ENCODE results near the gene TAF3.
A peak's percentile ranks its signal among the peaks of the same experiment; 100 is the strongest.

The TAF3 gene

DNA sequence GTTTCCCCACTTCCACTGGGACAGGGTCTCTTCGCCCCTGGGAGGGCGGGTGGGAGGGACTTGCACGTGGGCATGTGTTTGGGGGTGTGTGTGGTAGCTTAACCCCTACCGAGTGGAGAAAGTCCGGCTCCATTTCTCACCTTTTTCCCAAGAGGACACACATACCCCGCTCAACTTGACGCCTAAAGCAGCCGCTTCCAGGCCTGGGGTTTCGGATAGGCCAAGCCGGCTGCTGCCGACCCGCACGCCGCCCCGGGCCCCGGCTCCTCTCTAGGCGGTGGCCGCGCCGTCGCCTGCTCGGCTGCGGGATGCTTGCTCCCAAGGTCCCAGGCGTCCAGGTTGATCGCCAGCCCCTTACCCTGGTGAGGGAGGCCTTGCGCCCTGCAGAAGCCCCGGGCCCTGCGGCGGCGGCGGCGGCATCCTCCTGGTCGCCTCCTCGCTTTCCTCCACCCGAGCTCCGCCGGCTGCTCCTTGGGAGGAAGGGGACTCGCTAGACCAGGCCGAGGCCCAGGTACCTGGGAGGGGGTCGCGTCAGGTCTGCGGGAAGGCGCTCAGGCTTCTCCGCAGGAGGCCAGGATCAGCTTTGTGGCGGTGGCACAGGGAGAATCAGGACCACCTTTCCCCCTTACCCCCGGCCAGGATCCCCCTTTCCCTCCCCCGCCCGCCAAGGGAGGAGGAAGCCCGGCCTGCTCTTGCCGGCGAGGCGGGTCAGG is 233.0 kb downstream of the TAF3 start:
- DNase-seq: no peak

DNA sequence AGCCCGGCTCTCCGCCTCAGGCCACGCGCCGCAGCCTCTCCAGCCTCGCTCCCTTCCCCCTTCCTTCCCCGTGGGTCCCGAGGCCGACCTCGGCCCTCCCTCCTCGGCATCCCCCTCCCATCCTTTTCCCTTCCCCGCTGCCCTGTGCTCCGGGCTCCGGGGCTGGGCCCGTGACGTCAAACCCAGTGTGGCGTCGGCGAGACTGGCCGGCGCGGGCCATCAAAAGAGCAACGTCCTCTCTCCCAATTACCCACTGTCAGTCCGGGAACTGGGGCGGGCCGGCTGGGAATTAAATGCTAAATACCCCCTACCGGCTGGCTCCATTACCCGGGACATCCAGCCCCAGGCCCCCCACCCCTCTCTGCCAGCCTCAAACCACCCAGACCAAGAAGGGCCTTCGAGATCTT is 233.5 kb downstream of the TAF3 start:
- no peak for DNase-seq

DNA sequence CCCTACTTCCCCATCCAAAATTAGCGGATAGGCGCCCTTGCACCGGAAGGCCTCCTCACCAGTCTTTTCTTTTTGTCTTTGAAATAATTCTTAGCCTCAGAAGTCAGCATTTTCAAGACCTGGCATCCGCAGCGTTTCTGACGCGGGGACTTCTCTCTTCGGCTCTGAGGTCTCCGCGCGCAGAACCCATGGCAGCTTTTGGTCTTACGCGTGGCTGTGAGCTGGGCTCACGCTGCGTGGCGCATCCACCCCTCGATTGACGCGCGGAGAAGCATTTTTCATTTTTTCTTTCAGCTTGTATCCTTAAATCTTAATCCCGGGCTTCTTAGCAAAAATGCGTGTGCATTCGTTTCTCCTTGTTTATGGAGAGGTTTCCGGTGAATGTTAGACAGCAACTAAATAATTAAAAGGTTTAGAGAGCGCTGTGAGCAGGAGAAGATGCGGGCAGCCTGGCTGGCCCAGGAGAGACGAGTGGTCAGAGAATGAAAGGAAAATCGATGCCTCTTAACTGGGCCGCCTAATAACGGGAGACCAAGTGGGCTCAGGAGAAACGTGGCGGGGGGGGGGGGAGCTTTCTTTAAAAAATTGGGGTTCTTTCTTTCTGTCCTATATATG is 234.1 kb downstream of the TAF3 start:
- no peak for DNase-seq

DNA sequence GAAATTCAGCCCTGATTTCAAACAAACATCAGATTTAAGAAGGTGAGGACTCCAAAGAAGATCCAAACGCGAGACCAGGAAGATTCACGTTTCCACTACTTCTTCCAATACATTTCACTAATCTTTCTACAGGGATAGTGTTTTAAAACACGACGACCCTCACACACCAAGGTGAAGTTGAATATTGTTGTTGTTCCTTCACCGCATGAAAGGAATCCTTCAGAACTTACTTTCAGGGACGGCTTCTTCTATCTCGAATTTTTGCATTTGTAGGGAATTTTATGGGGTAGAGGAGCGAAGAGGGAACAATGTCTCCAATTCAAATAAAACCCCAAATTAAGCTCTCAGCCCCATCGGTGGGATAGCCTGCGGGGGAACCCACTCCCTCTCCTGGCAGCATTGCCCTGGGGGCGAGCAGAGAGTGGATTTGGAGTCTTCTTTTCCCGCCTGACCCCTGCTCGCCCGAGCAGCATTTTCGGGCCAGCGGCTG is 234.7 kb downstream of the TAF3 start:
- DNase-seq: no peak

DNA sequence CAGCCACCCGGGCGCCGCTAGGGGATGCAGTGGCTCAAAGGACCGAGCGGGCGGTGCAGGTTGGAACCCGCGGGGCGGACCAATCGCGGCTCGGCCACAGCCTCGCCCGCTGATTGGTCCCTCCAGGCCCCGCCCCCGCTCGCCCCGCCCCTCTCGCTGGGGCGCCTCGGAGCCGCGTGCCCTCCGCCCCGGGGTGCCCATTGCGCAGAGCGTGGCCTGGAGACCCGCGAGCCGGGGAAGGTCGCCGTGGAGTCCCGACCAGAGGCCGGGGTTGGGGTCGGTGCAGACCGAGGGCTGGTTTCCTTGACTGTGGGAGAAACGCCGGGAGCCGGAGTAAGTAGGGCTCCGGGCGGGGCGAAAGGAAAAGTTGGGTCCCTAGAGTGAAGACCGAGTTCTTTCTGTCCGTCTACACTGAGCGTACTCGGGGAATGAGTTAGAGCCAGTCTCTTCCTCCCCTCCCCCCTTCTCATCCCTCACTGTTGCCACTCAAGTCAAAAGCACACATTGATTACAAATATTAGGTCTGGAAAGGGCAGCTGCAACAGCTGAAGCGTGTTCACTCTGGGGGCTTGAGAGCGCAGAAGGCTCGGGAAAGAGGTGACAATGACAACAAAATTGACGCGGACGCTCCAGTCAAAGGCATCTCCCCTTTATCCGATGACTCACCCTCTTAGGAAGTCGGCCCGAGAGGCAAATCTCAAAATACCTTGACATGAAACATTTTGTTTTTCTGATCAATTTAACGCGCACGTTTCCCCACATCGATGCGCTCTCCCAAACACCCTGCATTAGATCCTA is 235.3 kb downstream of the TAF3 start:
- DNase-seq: peak; percentile 15

DNA sequence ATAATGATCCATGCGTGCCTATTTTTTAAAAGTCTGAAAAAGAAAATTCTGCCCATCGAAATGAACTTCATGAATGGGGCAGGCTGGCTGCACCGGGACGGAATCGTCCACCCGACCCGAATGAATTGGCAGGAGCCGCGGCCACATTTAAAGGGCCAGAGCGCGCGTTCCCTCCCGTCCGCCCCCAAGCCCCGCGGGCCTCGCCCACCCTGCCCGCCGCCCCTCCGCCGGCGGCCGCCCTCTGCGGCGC is 235.9 kb downstream of the TAF3 start:
- no peak for DNase-seq

DNA sequence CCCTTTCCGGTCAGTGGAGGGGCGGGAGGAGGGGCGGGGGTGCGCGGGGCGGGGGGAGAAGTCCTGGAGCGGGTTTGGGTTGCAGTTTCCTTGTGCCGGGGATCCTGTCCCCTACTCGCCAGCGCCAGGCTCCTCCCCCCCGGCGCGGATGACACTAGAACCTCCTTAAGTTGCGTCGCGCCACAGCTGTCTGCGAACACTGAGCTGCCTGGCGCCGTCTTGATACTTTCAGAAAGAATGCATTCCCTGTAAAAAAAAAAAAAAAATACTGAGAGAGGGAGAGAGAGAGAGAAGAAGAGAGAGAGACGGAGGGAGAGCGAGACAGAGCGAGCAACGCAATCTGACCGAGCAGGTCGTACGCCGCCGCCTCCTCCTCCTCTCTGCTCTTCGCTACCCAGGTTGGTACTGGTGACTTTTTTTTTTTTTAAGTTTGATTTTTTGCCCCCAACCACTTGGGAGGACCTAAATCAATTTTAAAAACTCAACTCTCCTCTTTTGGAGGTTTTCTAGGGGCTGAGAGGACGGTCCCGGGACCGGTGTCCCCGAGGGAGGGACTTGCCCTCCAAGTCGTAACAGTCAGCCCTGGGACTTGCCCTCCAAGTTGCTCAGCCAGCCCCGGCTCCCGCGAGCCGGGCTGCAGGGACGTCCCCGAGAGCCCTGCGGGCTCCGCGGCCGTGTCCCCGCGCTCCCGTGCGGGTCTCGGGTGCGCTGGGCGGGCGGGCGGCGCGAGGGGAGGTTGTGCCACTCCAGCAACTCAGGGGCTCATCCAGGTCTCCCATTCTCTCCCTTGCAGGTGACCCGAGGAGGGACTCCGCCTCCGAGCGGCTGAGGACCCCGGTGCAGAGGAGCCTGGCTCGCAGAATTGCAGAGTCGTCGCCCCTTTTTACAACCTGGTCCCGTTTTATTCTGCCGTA is 236.4 kb downstream of the TAF3 start, which contains the start of gene GATA3:
GATA3 (plus strand) TSS at position 195 of the 914 bp plus-strand sequence. CDS start 968 bp downstream, outside the sequence.
- no peak for DNase-seq

DNA sequence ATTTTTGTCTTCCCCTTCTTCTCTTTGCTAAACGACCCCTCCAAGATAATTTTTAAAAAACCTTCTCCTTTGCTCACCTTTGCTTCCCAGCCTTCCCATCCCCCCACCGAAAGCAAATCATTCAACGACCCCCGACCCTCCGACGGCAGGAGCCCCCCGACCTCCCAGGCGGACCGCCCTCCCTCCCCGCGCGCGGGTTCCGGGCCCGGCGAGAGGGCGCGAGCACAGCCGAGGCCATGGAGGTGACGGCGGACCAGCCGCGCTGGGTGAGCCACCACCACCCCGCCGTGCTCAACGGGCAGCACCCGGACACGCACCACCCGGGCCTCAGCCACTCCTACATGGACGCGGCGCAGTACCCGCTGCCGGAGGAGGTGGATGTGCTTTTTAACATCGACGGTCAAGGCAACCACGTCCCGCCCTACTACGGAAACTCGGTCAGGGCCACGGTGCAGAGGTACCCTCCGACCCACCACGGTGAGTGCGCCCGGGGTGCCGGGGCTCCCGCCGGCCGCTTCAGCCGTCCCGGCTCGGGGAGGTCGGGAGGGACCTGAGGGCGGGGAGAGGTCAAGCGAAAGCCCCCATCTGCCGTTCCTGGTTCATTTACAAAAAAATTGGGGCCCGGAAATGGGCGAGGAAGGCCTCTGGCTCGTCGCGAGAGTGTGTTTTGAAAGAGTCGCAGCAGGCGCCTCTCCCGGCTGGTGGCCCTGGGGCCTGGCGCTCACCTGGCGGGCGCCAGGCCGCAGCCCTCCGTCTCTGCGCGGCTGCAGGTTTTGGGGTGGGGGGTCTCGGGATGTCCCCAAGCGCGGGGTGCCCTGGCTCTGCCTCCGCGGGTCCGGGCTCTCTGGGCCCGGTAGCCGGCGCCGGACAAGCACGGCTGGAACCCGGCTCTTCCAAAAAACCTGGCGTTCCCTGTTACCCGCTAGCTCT is 237.4 kb downstream of the TAF3 start:
- DNase-seq: no peak

DNA sequence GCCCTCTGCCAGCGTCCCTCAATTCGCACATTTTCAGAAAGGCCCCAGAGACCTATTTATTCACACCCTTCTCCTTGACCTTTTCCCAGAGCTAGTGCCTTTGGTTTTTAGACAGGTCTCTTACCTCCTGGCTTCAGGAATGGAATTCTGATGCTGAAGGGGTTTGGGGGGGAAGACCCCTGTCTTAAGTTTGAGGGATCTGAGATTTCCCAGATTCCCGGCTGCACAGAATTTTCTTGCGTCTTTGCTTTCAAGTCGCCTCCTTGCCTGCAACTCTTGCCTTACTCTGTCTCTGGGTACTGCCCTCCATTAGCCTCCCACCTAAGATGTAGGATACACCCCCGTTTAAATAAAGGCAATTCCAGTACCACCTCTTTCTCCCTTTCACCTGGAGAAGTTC is 238.1 kb downstream of the TAF3 start:
- no peak for DNase-seq

DNA sequence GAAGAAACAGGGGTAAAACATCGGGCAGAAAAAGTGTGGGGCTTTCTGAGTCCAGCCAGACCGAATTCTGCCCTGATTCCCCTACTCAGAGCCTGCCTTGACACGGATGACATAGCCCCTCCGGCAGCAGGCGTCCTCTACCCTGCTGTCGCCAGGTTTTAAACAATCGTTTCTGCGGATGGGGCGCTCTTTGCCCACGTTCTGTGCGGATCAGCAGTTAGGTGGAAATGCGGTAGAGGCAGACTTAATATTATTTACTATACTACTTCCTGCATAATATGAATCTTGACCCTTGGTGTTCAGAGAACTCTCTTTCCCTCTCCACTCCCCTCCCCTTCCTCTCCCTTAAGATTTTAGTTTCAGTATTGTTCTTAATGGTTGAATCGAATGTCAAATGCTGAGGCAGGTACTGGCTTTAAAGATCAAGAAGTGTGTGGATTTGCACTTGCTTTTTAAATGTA is 238.6 kb downstream of the TAF3 start:
- DNase-seq: no peak

DNA sequence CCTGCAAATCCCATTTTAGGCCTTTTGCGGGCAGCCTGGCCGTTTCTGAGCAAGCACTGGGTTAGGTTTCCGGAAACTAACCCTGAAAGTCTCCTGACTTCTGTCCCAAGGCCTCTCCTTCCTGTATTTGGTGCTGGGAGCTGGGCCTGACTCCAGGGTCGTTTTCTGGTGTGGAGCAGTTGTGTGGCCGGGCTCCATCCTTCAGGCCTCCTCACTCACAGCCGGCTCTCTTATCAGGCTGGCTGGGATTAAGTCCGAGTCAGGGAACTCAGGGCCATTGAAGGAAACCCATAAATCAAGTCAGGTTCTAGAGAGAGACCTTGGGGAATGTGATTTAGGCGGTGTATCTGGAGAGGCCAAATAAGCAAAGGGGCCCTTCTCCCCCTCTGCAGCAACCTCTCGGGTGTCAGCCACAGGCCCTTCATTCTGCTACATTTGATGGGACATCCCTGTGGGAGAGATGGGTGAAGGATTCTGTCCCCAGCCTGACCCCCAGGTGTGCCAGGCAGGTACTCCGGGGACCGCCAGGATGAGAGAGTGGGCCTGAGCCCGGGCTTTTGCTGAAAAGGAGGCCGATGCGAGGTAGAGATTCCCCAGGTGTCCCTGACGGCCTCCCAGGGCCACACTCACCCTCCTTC is 239.4 kb downstream of the TAF3 start:
- DNase-seq: no peak

DNA sequence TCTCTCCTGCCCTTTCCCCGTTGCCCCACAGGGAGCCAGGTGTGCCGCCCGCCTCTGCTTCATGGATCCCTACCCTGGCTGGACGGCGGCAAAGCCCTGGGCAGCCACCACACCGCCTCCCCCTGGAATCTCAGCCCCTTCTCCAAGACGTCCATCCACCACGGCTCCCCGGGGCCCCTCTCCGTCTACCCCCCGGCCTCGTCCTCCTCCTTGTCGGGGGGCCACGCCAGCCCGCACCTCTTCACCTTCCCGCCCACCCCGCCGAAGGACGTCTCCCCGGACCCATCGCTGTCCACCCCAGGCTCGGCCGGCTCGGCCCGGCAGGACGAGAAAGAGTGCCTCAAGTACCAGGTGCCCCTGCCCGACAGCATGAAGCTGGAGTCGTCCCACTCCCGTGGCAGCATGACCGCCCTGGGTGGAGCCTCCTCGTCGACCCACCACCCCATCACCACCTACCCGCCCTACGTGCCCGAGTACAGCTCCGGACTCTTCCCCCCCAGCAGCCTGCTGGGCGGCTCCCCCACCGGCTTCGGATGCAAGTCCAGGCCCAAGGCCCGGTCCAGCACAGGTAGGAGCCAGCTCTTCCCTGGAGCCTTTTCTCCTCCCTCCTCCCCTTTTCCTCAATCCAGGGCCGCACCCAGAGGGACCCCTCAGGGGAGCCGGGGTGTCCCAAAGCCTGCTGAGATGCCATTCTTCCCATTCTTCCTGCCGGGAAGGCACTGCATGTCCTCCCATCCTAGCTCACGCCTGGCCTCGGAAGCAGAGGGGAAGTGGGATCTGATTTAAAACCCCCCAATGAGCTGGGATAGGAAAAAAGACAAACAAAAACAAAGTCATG is 240.2 kb downstream of the TAF3 start:
- DNase-seq: no peak

DNA sequence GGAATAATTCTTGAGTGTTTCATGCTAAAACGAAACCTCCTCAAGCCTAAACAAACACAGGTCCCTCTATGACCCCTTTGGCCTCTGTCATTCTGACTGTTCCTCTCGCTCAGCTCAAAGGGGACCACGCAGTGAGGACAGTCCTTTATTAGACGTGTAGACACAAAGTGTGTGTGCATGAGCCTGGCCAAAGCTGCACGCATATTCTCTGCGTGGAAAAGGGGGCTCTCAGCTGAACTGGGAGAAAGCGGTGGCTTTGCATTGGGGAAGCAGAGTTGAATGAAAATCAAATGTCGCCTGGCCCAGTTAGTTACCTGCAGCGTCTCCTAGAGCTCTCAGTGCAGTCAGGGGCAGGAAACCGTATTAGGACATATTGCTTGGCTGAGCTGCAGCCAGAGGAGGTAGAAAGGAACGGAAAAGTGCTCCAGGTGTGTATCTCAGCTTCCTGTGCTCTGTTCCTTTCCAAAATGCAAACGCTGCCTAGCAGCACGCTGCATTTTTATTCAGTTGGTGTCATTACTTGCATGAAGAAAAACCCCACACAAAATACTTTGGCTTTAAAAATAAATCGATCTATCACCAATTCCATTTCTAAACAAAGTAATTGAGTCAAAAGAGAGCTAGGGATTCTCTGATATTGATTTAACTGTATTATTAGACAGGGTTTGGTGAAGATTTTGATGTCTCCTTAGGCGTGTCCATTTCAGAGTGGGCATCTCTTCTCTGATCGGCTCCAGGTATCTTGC is 241.1 kb downstream of the TAF3 start:
- DNase-seq: no peak

DNA sequence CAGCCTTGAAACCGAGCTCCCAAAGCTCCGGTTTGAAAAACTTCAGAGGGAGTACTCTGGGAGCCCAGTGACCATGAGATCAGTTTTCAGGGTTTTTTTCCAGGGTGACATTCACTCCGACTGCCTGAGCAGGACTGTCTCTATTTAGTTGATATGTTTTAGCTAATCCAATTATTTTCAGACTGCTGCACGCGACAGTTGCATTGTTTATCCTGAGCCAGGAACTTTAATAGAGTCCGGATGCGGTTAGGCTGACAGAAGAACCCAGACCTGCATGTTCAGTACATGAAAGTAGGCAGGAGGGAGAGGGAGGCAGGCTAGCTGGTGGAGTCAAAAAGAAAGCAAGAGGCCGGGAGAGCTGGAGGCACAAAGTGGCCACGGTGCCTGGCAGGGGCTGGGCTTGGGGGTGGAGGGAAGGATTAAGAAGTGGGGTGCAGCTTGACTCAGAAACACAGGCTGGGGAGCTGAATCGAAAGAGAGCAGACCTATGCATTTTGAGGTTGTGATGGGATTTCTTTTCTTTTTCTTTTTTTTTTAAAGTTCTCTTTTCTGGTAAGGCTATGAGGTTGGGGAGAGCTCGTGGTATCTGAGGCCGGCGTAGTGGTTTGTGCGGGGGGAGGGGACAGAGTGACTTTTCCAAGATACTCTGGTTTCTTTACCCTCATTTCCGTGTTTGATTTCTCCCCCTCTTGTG is 241.9 kb downstream of the TAF3 start:
- DNase-seq: no peak

DNA sequence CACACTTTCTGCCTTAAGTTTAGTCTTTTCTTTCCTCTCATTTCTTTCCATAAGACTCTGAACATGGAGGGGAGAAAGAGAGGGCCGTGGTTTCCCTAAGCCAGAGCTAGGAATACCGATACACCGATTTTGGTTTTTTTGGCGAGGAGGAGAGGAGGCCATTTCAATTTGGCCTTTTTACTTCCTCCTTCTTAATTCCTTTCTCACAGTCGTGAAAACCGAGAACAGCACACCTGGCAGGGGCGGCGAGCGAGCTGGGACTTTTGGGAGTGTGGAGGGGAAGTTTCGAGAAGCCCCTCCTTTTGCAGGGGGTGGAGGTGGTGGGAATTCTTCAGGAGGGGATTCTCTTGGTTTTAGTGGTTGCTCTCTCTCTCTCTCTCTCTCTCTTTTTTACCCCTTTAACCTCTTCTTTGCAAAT is 242.4 kb downstream of the TAF3 start:
- DNase-seq: no peak

DNA sequence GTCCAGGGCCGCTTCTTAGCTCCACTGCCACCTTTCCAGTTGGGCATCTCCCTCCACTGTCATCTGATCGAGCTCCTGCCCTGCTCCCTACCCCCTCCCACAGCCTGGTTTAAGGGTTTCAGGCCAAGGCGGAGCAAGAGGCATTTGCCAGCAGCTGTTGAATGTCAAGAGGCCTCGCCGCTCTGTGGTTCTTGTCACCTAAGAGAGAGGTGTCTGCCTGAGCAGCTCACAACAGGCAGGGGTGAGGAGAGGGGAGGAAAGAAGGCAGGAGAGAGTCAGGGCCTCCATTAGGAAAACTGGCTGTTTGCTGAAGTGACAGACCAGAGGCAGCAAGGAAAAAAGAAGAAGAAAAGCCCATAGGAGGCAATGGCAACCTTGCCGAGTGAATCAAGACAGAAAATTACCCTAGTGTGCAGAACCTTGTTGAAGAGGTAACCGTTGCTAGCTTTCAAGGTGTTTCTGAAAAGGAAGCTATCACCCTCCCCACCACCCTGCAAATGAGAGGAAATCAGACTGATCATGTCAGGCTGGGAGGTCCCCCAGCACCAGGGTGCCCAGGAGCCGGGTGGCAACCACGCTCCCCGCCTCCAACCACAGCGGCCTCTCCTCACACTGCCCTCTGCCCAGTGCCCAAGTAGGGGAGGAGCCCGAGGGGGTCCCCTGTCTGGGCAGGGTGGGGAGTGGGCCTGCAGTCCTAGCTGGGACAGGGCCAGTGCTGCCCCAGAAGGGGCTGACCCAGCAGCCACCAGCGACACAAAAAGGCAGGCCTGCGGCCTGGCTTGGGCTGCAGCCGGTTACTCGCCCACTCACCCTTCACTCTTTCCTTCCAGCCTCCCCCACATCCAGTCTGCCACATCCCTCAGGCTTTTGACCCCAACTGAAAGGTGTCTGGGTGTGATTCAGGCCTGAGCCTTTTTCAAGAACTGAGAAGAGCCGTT is 243.2 kb downstream of the TAF3 start:
- DNase-seq: no peak

DNA sequence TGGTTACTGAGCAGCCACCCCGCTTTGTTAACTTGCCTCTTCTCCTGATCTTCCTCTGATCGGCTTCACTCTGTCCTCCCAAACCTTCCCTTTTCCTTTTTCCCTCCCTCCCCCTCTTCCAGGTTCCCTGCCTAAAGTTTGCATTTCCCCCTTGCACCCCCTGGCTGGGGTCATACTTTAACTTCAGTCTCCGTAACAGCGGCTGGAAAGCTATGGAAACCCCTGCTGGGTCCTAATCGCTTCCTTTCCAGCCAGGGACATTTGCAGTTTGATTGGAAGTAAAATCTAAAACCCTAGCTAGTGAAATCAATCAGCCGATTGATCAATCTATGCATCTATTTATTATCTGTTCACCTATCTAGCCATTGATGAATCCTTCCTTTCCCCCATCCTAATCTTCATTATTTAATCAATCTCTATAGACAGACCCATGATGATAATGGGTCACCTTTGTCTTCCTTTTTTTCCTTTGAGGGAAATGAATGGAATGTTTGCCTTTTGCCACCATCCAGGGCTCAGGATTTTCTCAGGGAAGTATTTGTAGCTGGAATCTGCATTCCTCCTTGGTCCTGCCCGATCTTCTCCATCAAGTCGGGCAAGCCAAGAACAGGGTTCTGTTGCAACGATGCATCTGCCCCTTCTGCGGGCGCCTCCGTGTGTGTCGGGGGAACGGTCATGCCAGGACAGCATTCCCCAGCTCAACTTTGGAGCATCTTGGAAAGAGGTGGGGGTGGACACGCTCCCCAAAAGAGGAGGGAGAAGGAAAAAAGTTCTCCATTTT is 245.0 kb downstream of the TAF3 start:
- DNase-seq: no peak

All from NCI-H524 treated with DMSO at 0.1 percent for 48 hours (cell line).